COR-L47 (cell line): ENCODE measurements around the gene GRM5.

Source experiments
- DNase-seq: peaks from one replicate; lab custom pipeline; 2025; lab: John Stamatoyannopoulos, UW

The GRM5 gene

DNA sequence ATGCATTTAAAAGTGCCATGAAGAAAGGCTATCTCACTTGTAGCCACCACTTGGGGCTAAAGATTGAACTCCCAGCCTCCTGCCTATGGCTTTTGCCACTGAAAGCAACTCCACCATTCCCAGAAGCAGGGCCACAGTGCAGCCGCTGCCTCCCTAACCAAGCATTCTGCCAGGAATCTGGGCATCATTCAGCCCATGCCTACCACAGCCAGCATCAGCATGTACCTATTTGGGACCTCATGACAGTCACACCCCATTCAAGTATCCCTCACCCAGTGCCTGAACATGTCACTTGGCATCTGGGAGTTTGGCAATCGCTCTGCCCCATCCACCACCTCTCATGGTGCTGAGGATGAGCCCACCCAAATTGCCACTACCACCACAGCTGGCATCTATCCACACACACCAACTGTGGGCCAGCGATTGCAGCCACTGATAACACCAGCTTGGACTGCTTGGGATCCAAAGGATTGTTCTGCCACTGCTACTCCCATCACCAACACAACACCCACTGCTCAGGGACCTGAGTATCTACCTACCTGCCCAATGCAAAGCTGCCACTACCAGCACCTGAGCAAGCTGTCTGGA lies 234.4 kb downstream of the GRM5 start:
- no peak for DNase-seq

DNA sequence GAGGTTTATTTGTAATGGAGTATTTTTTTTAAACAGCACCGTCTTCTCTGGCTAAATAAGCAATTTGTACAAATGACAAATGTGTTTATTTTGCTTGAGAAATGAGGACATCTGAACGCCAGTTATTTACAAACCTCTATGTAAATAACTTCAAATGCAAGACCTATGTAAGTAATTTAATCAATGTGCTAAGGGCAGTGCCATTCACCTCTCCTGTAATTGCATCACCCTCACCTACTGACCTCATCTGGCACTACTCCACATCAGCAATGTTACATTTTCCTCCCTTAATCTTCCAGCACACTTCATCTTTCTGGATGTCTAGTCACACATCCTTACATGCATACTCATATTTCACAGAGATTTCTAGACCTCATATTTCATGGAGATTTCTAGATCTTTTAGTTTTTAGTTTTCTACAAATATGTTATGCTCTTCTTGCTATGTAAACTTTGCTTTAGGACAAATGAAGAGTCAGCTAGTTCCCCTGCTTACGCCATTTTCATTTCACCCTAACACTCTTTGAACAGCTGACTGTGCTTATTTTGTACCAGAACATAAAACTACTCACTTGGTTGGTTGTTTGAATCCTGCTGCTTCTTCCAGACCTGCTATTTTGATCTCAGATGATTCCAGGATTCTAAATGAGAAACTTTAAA lies 238.6 kb downstream of the GRM5 start:
- DNase-seq, result no peak

DNA sequence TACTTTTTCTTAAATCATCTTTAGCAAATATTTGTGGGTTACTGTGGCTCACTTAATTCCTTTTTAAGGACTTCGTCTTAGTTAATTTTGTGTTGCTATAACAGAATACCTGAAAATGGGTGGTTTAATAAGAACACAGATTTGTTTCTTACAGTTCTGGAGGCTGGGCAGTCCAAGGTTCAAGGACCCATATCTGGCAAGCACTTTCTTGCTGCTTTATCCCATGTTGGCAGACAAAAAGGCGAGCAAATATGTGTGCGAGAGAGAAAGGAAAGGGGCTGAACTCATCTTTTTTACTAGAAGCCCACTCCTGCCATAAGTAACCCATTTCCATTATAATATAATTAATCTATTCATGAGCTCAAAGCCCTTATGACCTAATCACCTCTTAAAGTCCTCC lies 246.2 kb downstream of the GRM5 start:
- DNase-seq, result no peak

DNA sequence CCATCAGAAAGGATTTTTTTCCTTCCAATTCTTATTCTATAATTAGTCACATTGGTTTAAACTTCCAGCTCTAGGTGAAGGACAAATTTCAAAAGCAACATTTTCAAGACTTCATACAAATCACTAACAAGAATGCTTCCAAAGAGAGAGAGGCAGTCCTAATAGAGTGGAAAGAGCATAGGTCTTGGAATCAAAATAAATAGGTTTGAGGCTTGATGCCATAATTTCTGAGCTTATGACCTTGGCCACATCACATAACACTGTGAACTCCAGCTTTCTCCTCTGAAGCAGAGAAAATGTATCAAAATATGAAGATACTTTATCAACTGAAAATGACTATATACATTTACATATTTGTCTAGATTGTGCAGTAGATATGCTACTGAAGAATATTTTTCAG lies 246.8 kb downstream of the GRM5 start:
- no peak for DNase-seq

DNA sequence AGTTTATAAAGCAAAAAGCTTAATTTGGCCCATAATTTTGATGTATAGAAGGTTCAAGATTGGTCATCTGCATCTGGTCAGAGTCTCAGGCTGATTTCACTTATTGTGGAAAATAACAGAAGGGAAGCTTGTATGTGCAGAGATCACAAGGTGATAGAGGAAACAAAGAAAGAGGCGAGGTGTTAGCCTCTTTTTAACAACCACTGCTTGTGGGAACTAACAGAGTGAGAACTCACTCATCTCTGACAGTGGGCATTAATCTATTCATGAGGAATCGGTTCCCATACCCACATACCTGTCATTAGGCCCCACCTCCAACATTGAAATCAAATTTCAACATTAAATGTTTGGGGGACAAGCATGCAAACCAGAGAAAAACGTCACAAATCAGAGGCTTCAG lies 250.3 kb downstream of the GRM5 start:
- no peak for DNase-seq

DNA sequence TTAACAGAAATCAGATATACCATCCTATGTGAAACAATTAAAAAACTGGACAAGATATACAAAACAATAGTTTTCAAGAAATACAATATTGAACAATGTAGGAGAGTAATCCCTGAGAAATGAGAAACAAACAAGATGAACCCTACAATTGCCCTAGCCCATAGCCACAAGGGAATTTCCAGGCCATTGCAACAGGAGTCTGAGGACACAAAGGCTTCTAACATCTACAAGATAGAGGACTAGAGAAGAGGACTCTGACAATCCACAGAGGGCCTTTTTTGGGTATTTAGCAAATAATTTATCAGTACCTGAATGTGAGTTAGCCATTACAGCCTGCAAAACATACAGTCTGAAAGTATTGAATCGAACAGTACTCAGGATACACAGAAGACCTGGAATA lies 251.7 kb downstream of the GRM5 start:
- no peak for DNase-seq

DNA sequence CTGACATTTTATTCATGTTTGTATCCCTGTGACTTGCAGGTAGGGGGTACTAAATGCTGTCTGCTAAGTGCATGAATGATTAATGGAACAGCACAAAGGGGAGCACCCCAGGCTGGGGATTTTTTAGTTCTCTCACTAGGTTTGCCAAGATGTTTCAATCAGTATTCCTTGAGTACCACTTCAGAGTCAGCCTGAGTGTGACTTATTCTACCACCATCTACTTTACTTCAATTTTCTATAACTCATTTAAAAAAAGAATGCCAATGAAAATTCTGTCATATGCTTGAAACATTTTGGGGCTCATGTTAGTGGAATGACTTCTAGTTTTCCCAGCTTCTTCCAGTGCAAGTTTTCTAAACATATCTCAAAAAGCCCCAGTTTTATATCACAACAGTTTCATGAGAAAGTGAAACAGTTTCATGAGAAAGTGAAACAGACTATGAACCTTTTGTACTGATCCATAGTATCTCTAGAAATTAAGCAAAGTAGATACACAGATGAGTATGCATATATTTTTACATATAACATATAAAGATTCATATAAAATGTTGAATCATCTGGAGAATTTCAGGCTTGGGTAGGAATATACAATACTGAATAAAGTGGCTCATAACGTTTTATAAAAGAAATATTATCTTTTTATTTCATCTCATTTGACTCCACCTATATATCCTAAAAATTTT lies 252.4 kb downstream of the GRM5 start:
- no peak for DNase-seq

DNA sequence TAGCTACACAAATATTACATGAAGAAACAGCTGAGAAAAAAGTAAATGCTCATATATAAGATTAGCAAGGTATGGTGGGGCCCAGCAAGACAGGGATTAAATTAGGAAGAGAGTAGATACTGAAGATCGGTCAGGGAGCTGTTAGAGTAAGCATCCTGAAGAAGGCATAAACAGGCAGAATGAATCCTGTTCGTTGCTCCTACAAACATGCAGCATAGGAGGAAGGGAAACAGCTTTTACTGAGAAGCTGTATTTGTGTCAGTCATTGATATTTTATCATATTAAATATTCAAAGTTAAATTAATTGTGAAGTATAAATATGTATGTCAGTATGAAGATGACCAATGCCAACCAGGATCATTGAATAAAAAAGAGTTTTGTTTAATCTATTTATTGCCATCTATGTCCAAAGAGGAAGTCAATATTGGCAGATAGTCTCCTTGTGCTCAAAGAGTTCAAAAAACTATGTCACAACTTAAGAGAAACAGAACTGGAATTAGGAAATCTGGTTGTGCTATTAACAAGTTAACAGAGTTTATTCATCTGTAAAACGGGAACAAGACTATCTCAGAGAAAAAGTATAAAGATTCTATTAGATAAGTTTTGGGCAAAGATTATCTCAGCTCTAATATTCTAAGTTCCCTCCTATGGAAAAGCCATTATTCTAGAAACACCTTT lies 255.2 kb downstream of the GRM5 start:
- DNase-seq, result no peak

DNA sequence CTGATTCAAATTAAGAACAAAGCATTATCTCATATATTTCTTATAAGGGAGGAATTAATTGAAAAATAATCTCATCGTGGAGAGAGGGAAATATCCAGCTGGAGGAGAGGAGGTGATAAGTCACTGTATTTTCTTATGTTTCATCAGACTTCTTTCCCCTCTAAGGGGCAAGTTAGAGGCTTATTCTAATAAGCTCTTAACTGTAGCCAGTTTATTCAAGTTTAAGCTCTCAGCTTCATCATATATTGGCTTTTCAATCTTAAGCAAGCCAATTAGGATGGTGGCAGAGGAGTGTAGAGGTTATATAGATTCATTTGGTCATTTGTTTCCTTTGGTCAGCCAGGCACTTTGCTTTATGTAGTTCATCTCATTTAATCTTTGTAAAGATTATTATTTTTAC lies 256.7 kb downstream of the GRM5 start:
- no peak for DNase-seq

DNA sequence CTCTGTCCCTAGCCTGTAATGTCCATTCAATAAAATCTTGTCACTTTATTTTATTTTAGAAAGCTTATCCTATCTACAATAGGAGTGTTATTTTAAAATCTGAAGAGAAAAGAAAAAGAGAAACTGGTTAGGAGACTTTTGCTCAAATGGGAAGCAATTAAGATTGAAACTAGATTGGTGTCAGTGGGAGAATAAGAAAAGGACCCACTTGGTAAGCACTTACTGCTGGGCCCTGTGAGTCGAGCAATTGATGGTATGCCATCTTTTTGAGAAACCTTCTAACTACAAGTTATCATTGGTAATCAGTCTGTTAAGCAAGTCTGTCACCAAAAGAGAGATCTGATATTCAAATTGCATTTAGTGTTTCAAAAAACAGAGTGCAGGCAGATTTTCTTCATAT lies 258.4 kb downstream of the GRM5 start:
- no peak for DNase-seq

DNA sequence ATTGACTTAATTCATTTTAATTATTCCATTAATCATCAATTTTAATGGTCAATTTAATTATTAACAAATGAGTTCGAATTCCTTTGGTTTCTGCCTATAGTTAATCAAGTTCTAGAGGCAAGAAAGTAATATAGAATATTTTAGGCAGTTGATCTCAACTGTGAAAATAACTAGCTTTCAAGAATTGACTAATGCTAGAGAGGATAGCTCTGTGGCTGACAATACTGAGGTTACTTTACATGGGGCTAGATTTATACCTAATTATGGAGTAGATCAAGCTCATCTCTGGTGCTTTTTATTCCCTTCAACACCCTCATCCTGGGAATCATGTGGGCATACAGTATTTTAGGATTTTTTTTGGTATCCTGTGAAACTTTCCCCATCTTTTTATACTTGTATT lies 259.4 kb downstream of the GRM5 start:
- DNase-seq, result no peak

DNA sequence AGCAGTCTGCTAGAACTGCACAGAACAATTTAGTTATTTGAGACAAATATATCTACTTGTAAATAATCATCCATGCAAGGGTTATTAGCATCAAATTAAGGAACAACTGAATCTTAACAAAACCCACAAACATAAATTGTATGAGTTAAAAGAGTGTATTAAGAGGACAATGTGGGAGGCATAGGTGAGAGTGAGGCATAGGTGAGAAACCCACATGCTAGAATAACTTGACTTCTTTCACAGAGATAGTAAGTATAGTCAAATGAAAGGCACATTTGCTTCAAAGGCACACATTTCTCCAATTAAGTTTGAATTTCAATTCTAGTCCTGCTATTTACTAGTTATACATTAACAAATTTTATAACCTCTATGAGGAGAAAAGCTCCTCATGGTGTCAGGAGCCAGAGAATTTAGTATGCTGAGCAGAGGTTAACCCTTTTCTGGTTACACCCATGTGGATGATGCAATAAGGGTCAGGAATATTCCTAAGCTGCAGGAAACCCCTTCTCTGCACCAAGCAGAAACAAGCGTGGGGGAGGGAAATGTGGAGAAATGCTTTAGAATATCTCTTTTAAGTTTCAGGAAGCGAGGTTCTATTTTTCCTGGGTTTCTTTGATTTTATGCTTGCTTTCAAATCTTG lies 264.2 kb downstream of the GRM5 start:
- DNase-seq, result no peak

DNA sequence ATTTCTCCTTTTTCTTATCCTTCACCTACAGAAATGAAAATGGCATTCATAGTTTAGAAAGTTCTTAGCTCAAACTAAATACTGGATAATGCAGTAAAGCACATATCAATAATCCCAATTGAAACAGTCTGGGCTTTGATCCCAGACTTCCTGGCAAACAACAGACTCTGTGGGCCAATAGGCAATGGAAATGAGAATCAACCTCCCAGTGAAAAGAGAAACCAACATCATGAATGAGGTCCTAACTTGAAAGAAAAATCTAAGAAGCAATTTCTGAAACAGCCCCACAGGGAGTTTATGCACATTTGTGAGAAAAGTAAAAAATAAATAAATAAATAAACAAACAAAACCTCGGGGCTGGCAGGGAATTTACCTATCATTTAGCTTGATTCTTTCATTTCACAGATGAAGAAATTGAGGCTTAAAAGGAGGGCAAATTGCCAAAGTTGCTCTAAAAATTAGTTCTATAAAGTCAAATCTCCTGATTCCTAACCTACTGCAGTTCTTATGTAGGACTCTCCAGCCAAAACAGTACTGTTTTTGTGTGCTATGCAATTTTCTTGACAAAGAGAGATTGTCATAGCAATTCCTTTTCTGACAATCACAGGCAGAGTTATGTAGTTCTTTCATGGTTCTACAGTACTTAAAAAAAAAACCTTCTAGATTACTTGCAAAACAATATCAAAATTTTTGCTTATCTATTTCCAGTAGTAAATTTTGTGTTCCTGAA lies 265.8 kb downstream of the GRM5 start:
- no peak for DNase-seq

DNA sequence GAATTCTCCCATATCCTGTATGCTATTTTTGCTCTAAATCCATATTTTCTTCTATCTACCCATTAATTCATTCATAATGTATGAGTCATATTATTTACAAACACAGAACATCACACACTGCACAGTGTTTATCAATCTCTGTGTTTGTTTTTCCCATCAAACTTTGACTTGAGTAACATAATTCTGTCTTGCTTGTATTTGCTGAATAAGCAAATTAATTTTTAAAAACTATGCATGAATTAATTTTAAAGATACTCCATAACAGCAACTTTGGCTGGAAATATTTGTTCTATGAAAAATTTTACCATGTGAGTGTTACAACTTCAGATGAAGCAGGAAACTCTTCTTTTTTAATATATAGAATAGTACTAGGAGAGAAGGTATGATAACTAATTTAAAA lies 275.6 kb downstream of the GRM5 start:
- no peak for DNase-seq

DNA sequence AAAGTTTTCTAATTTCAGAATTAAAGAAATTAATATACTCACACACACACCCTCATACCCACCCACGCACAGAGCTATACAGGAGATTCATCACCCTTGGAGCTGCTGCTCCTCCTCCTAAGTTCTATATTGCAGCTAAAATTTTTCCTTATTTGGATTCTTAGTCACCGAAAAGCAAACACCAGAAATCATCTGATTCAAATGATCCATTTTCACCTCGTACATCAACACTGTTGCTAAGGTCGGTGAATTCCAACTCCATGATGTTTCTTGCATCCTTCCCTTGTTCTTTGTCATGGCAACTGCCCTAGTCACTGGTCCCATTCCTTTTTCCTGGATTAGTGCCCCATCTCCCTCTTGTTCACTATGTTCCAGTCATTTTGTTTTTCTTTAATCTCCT lies 286.2 kb downstream of the GRM5 start:
- DNase-seq, result no peak

DNA sequence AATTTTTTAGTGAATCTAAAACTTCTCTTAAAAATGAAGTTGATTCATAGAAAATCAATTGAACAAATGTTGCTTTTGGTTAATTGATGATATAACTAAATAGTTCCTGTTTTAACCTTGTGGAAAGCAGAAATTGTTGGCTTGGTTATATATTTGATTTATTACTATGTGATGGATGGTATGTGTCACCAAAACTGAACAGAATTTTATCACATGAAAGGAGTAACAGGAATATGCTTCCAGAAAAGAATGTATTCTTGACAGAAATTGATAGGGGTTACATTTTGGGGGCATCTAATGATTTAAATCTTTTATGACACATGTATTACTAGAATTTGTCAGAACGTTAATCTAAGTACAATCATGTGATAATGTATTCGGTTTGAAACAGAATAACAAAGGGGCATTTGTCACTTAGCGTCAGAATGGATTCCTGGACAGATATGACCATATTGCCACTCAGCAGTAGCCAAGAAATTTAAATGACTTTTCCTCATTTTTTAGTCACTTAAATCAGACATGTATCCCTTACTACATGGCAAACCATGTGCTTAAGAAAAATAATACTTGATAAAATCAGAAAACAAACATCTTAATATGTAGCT lies 295.2 kb downstream of the GRM5 start:
- no peak for DNase-seq

DNA sequence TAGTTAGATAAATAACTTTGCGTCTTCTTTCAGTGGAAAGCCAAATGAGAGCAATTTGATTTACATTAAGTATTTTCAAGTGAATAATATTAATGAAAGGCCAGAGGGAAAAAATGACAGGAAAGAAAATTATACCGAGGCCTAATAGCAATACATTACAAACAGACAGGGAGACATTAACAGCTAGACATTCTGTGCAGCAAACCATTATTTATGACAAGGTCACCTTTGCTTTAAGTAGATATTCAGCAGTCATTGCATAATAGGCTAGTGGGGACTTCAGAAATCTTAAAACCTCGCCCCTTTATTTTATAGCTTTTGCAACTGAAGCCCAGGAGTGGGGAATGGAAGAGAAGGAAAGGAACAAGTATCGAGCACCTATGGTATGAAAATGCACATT lies 321.6 kb downstream of the GRM5 start:
- DNase-seq, result no peak

DNA sequence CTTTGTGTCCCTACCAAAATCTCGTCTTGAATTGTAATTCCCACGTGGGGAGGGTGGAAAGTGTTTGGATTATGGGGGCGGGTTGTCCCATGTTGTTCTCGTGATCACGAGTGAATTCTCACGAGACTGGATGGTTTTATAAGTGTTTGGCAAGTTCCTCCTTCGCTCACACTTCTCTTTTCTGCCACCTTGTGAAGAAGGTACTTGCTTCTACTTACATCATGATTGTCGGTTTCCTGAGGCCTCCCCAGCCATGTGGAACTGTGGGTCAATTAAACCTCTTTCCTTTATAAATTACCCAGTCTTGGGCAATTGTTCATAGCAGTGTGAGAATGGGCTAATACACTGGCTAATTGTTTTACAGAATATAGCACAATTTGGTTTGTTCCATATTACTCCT lies 326.3 kb downstream of the GRM5 start:
- no peak for DNase-seq

DNA sequence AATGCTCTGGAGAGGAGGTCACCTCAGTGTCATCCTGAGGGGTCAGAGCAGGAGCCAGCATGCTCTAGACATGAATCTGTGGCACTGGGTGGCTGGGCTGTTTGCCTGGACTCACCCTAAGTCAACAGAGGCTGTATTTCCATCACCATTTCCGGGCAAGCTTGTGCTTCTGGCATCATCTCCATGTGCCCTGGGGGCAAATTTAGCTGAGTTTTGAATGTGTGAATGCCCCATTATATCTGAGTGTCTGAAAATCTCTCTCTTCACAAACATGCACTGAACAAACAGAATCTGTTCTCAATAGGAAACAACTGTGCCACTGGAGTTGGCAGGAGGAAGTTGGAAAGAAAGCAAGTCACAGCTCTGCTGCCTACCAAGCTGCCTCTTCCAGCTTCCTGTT lies 356.2 kb downstream of the GRM5 start:
- peak; percentile 73 for DNase-seq

DNA sequence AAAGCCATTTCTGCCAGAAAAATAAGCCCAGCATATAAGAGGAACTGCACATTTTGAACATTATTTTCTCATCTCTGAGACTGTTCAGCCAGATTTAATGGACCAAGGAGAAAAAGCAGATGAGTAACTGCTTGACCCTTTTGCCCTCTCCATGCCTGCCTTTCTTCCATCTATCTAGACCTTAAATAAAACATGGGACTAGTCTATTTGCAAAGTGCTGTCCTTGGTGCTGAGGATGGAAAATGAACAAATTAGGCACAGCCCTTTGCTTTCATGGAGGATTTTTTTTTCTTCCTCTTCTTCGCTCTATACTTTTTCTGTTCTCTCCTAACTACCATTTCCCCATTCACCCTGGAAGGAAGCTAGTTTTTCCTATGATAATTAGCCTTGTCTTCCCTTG lies 361.3 kb downstream of the GRM5 start:
- DNase-seq, result no peak

DNA sequence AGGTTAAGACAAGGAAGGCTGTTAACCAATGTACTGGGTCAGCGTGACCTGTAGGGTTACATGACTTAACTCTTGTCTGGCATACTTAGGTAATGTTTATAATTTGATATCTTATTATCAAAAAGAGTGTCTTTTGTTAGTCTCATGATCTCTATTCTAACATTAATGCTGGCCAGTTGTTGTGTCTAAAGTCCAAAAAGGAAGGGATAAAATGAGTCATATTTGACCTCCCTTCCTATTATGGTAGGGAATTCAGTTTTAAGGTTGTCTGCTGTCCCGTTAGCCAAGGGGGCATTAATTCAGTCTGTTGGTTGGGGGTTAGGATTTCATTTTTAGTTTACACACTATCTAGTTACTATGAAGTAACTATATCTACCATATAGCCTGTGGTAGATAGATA lies 364.0 kb downstream of the GRM5 start:
- no peak for DNase-seq

DNA sequence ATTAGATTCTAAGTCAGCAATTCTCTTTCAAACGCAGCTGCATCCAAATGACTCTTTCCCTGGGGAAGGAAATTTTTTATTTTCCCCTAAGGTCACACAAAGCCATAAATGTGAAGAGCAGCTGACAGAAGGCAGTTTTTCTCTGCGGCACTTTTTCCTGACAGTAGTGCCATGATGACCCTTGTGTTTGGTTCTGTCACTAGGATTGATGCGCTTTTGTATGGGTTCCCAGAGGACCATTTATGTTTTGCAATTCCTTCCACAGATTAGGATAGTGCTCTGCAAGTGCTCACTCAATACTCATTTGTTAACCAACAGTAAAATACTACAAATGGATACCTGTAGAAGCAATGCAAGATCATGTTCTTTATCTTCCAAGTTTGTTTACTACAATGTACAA lies 368.6 kb downstream of the GRM5 start:
- no peak for DNase-seq
